Aorta (tissue), 5 donors: ENCODE data around the gene NT5DC1. TPM values are rescaled to one million over a fixed set of nuclear protein-coding genes. Genes with fewer than 3 reads are reported as not detected.

Experiments
- ATAC-seq: fragments of 200-7000 bp; cut with Tn5 transposase; one replicate; pipeline ENCODE4 v1.9.1; 2022; ENCODE audit warnings: moderate library complexity; ENCODE audit not compliant: low FRiP score
- DNase-seq, 2 donors: peaks; one replicate each; pipeline ENCODE4 v3.0.0-alpha.2; 2020
- H3K27ac ChIP-seq, 2 donors: one replicate each; pipeline ENCODE4 v1.5.1; 2013; ENCODE audit warnings: low read length in 2 of 2, mild to moderate bottlenecking in 2 of 2, moderate library complexity in 2 of 2, control low read depth in 1 of 2, inconsistent platforms in 1 of 2, low read depth in 1 of 2
- H3K27me3 ChIP-seq, 2 donors: one replicate each; pipeline ENCODE4 v1.6.1; 2013; ENCODE audit warnings: control low read depth in 1 of 2, low read length in 1 of 2, mild to moderate bottlenecking in 1 of 2, moderate library complexity in 1 of 2; ENCODE audit not compliant: insufficient read depth in 2 of 2, control insufficient read depth in 1 of 2
- H3K36me3 ChIP-seq, 2 donors: one replicate each; pipeline ENCODE4 v1.6.1; 2013; ENCODE audit warnings: control low read depth in 1 of 2, low read length in 1 of 2, mild to moderate bottlenecking in 1 of 2; ENCODE audit not compliant: insufficient read depth in 2 of 2, control insufficient read depth in 1 of 2
- H3K4me1 ChIP-seq, 2 donors: one replicate each; pipeline ENCODE4 v1.6.1; 2013; ENCODE audit warnings: low read length in 2 of 2, control low read depth in 1 of 2, mild to moderate bottlenecking in 1 of 2, moderate library complexity in 1 of 2; ENCODE audit not compliant: insufficient read depth in 2 of 2, control insufficient read depth in 1 of 2
- H3K4me3 ChIP-seq, 2 donors: one replicate each; pipeline ENCODE4 v1.5.1; 2013; ENCODE audit warnings: low read length in 2 of 2, control low read depth in 1 of 2, mild to moderate bottlenecking in 1 of 2
- H3K9me3 ChIP-seq: one replicate; pipeline ENCODE4 v1.6.1; 2013; ENCODE audit warnings: mild to moderate bottlenecking, low read length; ENCODE audit not compliant: control insufficient read depth
- WGBS, 2 donors: extraction: QIAGEN DNeasy Blood & Tissue Kit; methylation state at CpG; one replicate each; pipeline ENCODE4 v1.1.7; 2013; 5-methylcytosine and 5-hydroxymethylcytosine counted together
- intact Hi-C, 2 donors: fragments of 100-400 bp; cut with DNase I; formaldehyde crosslinking; loops; one replicate each; pipeline versions ENCODE4 v1.14.2 to v1.15.0; 2022
- polyA plus RNA-seq, 2 donors: library from polyadenylated mRNA; stranded (reverse); fragments of 200-250 nt; gene quantifications; one replicate each; pipeline ENCODE4 v1.2.3, GENCODE V29; 2013
- total RNA-seq, 2 donors: library from RNA; stranded (reverse); fragmentation: NEBNext Ultra II Directional; extraction: Animal tissue kit (Norgen Biotek cat#: 25700); gene quantifications; one replicate each; pipeline ENCODE4 v1.2.1, GENCODE V29; 2021
- donor health status: healthy with polysubstance abuse.
- donor health status: Bipolar disorder and iron deficiency.
- donor health status: DM: no; HTN: no; CAD: no.
- donor health status: DM: no; HTN: no; CAD: no.
- donor health status: DM: yes; HTN: yes; CAD: no.

NT5DC1 gene
- total and polyA plus RNA-seq, 4 donors, result 17.0 to 47.5 (median 38.0) TPM

- 49 to 61% methylated on average over 1 of the region's 1 CpG for WGBS, 2 donors
- Histone ChIP-seq H3K4me1 (peaks cover 0 to 8% of the 10 kb centered on the region in 2 donors), H3K27ac (no peak overlapping the region), H3K9me3 (no peaks in the 10 kb centered on the region), H3K27me3 (no peaks in the 10 kb centered on the region), H3K36me3 (peaks cover 0 to 10% of the 10 kb centered on the region in 2 donors), H3K4me3 (no peak overlapping the region)
- intact Hi-C loops, result loop anchor here in 1 of 2 donors (10.0 kb wide), 2 partner anchors 174 to 564 kb away; no protein-coding TSS in a partner anchor
- ATAC-seq (no peak), DNase-seq (no peak)
These were observed 8.2 kb downstream of the NT5DC1 start for GRCh38 chr6:116108836-116109235.

GRCh38 chr6:116111552-116112528 lies 11.2 kb downstream of the NT5DC1 start:
- DNase-seq (no peak), ATAC-seq (no peak)
- 73 to 80% methylated on average over 5 of the region's 5 CpGs for WGBS, 2 donors
- intact Hi-C loops, result no loop called here
- H3K27me3 ChIP-seq, result no peaks in the 10 kb centered on the region
- no peak overlapping the region for H3K4me3 ChIP-seq
- H3K27ac ChIP-seq, result no peak overlapping the region
- no peaks in the 10 kb centered on the region for H3K4me1 ChIP-seq
- peaks cover 0 to 10% of the 10 kb centered on the region in 2 donors for H3K36me3 ChIP-seq
- no peaks in the 10 kb centered on the region for H3K9me3 ChIP-seq

GRCh38 chr6:116113386-116113785 lies 12.7 kb downstream of the NT5DC1 start:
- DNase-seq (no peak), ATAC-seq (no peak)
- WGBS, 2 donors, result 93 to 94% methylated on average over 2 of the region's 2 CpGs
- no peak overlapping the region for H3K27ac ChIP-seq
- intact Hi-C loops, result no loop called here
- no peaks in the 10 kb centered on the region for H3K4me1 ChIP-seq
- no peak overlapping the region for H3K4me3 ChIP-seq
- no peaks in the 10 kb centered on the region for H3K9me3 ChIP-seq
- H3K27me3 ChIP-seq, result no peaks in the 10 kb centered on the region
- peaks cover 4 to 10% of the 10 kb centered on the region in 2 donors for H3K36me3 ChIP-seq

GRCh38 chr6:116115781-116116180 lies 15.1 kb downstream of the NT5DC1 start:
- no peak for DNase-seq
- WGBS, 2 donors, result 52 to 55% methylated on average over 2 of the region's 2 CpGs
- Histone ChIP-seq H3K4me3 (no peak overlapping the region), H3K27me3 (no peaks in the 10 kb centered on the region), H3K36me3 (peaks cover 4% of the 10 kb centered on the region in 2 donors), H3K27ac (no peak overlapping the region), H3K9me3 (no peaks in the 10 kb centered on the region), H3K4me1 (no peaks in the 10 kb centered on the region)
- ATAC-seq, result no peak
- intact Hi-C loops, result no loop called here

GRCh38 chr6:116118608-116119007 lies 18.0 kb downstream of the NT5DC1 start:
- H3K9me3 ChIP-seq, result no peaks in the 10 kb centered on the region
- no peak for ATAC-seq
- peaks cover 2 to 4% of the 10 kb centered on the region in 2 donors for H3K36me3 ChIP-seq
- no peaks in the 10 kb centered on the region for H3K27me3 ChIP-seq
- H3K4me1 ChIP-seq, result no peaks in the 10 kb centered on the region
- no peak overlapping the region for H3K27ac ChIP-seq
- no peak for DNase-seq
- intact Hi-C loops, result no loop called here
- H3K4me3 ChIP-seq, result no peak overlapping the region

GRCh38 chr6:116120430-116120829 lies 19.8 kb downstream of the NT5DC1 start:
- no peak for DNase-seq
- Histone ChIP-seq H3K4me3 (no peak overlapping the region), H3K27me3 (no peaks in the 10 kb centered on the region), H3K27ac (no peak overlapping the region), H3K36me3 (peaks cover 0 to 4% of the 10 kb centered on the region in 2 donors), H3K4me1 (no peaks in the 10 kb centered on the region), H3K9me3 (no peaks in the 10 kb centered on the region)
- WGBS, 2 donors, result 96 to 97% methylated on average over 3 of the region's 3 CpGs
- intact Hi-C loops, result no loop called here
- no peak for ATAC-seq

GRCh38 chr6:116126032-116126431 lies 25.4 kb downstream of the NT5DC1 start, which contains the start of gene COL10A1:
TSS of gene COL10A1 (minus strand) at chr6:116126132. CDS start at chr6:116125492, 640 bp downstream.
- Histone ChIP-seq H3K4me1 (no peaks in the 10 kb centered on the region), H3K27ac (no peak within 1 kb of the TSS), H3K27me3 (no peaks in the 10 kb centered on the region), H3K36me3 (no peaks in the 10 kb centered on the region), H3K9me3 (no peaks in the 10 kb centered on the region), H3K4me3 (no peak within 1 kb of the TSS)
- whole genome bisulfite sequencing, 2 donors, result 93 to 94% methylated on average over 6 of the region's 6 CpGs
- DNase-seq (no peak), ATAC-seq (no peak)
- intact Hi-C loops, result no loop called here

GRCh38 chr6:116127771-116128493 lies 27.3 kb downstream of the NT5DC1 start:
- intact Hi-C loops, result no loop called here
- H3K36me3 ChIP-seq, result no peaks in the 10 kb centered on the region
- no peaks in the 10 kb centered on the region for H3K27me3 ChIP-seq
- DNase-seq (no peak), ATAC-seq (no peak)
- 68 to 78% methylated on average over 2 of the region's 2 CpGs for WGBS, 2 donors
- H3K27ac ChIP-seq, result no peak overlapping the region
- no peaks in the 10 kb centered on the region for H3K9me3 ChIP-seq
- no peaks in the 10 kb centered on the region for H3K4me1 ChIP-seq
- H3K4me3 ChIP-seq, result no peak overlapping the region
